A549 (cell line): ENCODE results near the gene SYCP2.

Experiments used
- CTCF ChIP-seq: fragments of >200 bp; sonication (Bioruptor Twin); formaldehyde crosslinking; IDR thresholded peaks from 3 replicates; pipeline ENCODE4 v1.5.1; 2016
- EP300 ChIP-seq, 2 experiments: fragments of >200 bp; sonication (Bioruptor Twin); formaldehyde crosslinking; IDR thresholded peaks; 2 replicates in 1 of 2; 3 replicates in 1 of 2; pipeline ENCODE4 v1.6.1; 2016 to 2017
- NR3C1 ChIP-seq: fragments of >200 bp; sonication (Bioruptor Twin); formaldehyde crosslinking; IDR thresholded peaks from 3 replicates; pipeline ENCODE4 v1.6.1; 2017
- POLR2A ChIP-seq: IDR thresholded peaks from 2 replicates; pipeline ENCODE4 v1.6.1; 2012; ENCODE audit warnings: mild to moderate bottlenecking, low read length
- RCOR1 ChIP-seq: fragments of 150-350 bp; IDR thresholded peaks from 2 replicates; pipeline ENCODE4 v1.6.1; 2014; ENCODE audit warnings: antibody characterized with exemption, low read length, low read depth

- TF ChIP-seq NR3C1 (no peak), EP300 (IDR thresholded peaks at IDR 0.05) (no peak), RCOR1 (no peak), POLR2A (no peak), CTCF (no peak)
Measured at GRCh38 chr20:59835448-59836395, 97.7 kb downstream of the SYCP2 start.
